IMR-90 (cell line): ENCODE data around the gene ZNF467.

ENCODE experiments used
- BHLHE40 ChIP-seq: fragments of 150-350 bp; IDR thresholded peaks from 2 replicates; pipeline ENCODE4 v1.6.1; 2016; ENCODE audit warnings: mild to moderate bottlenecking, low read depth, low read length
- CEBPB ChIP-seq: IDR thresholded peaks from 2 replicates; pipeline ENCODE4 v1.6.1; 2012; ENCODE audit warnings: low read depth, low read length, improper control_type of control experiment
- CHD1 ChIP-seq: IDR thresholded peaks from 2 replicates; pipeline ENCODE4 v1.6.1; 2012; ENCODE audit warnings: low read depth, low read length, improper control_type of control experiment
- MAFK ChIP-seq: IDR thresholded peaks from 2 replicates; pipeline ENCODE4 v1.6.1; 2012; ENCODE audit warnings: low read depth, low read length, improper control_type of control experiment
- MAZ ChIP-seq: IDR thresholded peaks from 2 replicates; pipeline ENCODE4 v1.6.1; 2012; ENCODE audit warnings: low read depth, mild to moderate bottlenecking, low read length, improper control_type of control experiment, moderate library complexity, borderline replicate concordance
- MXI1 ChIP-seq: IDR thresholded peaks from 2 replicates; pipeline ENCODE4 v1.6.1; 2012; ENCODE audit warnings: low read depth, mild to moderate bottlenecking, low read length, moderate library complexity, borderline replicate concordance
- NFE2L2 ChIP-seq: fragments of 150-350 bp; IDR thresholded peaks from 2 replicates; pipeline ENCODE4 v1.6.1; 2016; ENCODE audit warnings: low read depth, mild to moderate bottlenecking, low read length
- POLR2A ChIP-seq: IDR thresholded peaks from 2 replicates; pipeline ENCODE4 v1.6.1; 2012; ENCODE audit warnings: mild to moderate bottlenecking, low read depth, low read length
- RAD21 ChIP-seq: IDR thresholded peaks from 2 replicates; pipeline ENCODE4 v1.6.1; 2012; ENCODE audit warnings: low read length, improper control_type of control experiment
- RCOR1 ChIP-seq: IDR thresholded peaks from 2 replicates; pipeline ENCODE4 v1.6.1; 2012; ENCODE audit warnings: mild to moderate bottlenecking, low read length, improper control_type of control experiment; ENCODE audit not compliant: insufficient replicate concordance
- RFX5 ChIP-seq: IDR thresholded peaks from 2 replicates; pipeline ENCODE4 v1.8.0; 2012; ENCODE audit warnings: low read depth, mild to moderate bottlenecking, low read length, moderate library complexity
- USF2 ChIP-seq: fragments of 150-350 bp; IDR thresholded peaks from 2 replicates; pipeline ENCODE4 v1.6.1; 2017; ENCODE audit warnings: mild to moderate bottlenecking, antibody characterized with exemption, low read length, low read depth
- TF ChIP-seq, protein P1 (sequence below): conservative IDR thresholded peaks from 2 replicates; pipeline ENCODE4 v1.5.1; 2012; ENCODE audit warnings: mild to moderate bottlenecking, low read depth, low read length, improper control_type of control experiment

- TF ChIP-seq, protein P1, sequence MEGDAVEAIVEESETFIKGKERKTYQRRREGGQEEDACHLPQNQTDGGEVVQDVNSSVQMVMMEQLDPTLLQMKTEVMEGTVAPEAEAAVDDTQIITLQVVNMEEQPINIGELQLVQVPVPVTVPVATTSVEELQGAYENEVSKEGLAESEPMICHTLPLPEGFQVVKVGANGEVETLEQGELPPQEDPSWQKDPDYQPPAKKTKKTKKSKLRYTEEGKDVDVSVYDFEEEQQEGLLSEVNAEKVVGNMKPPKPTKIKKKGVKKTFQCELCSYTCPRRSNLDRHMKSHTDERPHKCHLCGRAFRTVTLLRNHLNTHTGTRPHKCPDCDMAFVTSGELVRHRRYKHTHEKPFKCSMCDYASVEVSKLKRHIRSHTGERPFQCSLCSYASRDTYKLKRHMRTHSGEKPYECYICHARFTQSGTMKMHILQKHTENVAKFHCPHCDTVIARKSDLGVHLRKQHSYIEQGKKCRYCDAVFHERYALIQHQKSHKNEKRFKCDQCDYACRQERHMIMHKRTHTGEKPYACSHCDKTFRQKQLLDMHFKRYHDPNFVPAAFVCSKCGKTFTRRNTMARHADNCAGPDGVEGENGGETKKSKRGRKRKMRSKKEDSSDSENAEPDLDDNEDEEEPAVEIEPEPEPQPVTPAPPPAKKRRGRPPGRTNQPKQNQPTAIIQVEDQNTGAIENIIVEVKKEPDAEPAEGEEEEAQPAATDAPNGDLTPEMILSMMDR: no peak
- TF ChIP-seq CEBPB: no peak
- no peak for TF ChIP-seq MAFK
- TF ChIP-seq POLR2A: no peak
- TF ChIP-seq RCOR1: no peak
- no peak for TF ChIP-seq RAD21
- TF ChIP-seq USF2: no peak
- TF ChIP-seq RFX5: no peak
- TF ChIP-seq MAZ: no peak
- TF ChIP-seq NFE2L2: no peak
- TF ChIP-seq BHLHE40: no peak
- TF ChIP-seq MXI1: no peak
- no peak for TF ChIP-seq CHD1
Observed at GRCh38 chr7:149809215-149809614, 35.8 kb upstream of the ZNF467 start.
